ENCODE data around the gene PRPF39. TPM values are rescaled to one million over a fixed set of nuclear protein-coding genes. Genes with fewer than 3 reads are reported as not detected.
A peak's percentile ranks its signal among the peaks of the same experiment; 100 is the strongest.

PRPF39 gene
- total RNA-seq, 1 donor from 2014 or later: 16.4 TPM

- peak overlapping the region; percentile 15 for H3K4me3 ChIP-seq (ENCODE audit: low read depth, low read length)
- TF ChIP-seq, protein P1, sequence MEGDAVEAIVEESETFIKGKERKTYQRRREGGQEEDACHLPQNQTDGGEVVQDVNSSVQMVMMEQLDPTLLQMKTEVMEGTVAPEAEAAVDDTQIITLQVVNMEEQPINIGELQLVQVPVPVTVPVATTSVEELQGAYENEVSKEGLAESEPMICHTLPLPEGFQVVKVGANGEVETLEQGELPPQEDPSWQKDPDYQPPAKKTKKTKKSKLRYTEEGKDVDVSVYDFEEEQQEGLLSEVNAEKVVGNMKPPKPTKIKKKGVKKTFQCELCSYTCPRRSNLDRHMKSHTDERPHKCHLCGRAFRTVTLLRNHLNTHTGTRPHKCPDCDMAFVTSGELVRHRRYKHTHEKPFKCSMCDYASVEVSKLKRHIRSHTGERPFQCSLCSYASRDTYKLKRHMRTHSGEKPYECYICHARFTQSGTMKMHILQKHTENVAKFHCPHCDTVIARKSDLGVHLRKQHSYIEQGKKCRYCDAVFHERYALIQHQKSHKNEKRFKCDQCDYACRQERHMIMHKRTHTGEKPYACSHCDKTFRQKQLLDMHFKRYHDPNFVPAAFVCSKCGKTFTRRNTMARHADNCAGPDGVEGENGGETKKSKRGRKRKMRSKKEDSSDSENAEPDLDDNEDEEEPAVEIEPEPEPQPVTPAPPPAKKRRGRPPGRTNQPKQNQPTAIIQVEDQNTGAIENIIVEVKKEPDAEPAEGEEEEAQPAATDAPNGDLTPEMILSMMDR (conservative IDR thresholded peaks at IDR 0.05; ENCODE audit: low read depth, low read length): no peak
Measured at GRCh38 chr14:45082420-45082819, 1.5 kb upstream of the PRPF39 start.

GRCh38 chr14:45083617-45083975 is 320 bp upstream of the PRPF39 start:
- no peak for DNase-seq (ENCODE audit: low read depth)
- TF ChIP-seq, protein P1 (conservative IDR thresholded peaks at IDR 0.05; ENCODE audit: low read depth, low read length): no peak
- H3K4me3 ChIP-seq (ENCODE audit: low read depth, low read length): peak overlapping the region; percentile 82

More at GRCh38 chr14:45082420-45082819, 1.5 kb upstream of the PRPF39 start:
- no peak for DNase-seq (ENCODE audit: low read depth)

DNA sequence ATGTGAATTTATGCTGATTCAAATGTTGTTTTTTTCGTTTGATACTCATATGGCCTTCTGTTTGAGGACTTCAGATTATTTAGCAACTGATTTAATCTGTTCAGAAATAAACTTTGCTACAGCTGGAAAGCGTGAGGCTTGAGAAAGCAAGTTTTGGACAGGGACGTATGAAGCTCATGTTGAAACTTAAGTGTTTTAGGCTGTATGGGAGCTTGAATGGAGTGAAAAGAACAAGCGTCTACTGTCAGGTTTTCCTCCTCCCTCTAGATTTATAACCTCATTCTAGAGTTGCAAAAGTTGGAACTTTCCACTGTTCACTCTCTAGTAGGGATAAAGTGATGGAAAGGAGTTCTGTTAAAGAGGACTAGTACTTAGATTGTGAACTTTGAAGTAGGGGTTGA is 1.0 kb downstream of the PRPF39 start:
- TF ChIP-seq, protein P1 (conservative IDR thresholded peaks at IDR 0.05; ENCODE audit: low read depth, low read length): no peak
- peak overlapping the region; percentile 82 for H3K4me3 ChIP-seq (ENCODE audit: low read depth, low read length)
- DNase-seq (ENCODE audit: low read depth): no peak

GRCh38 chr14:45089813-45090212 is 5.9 kb downstream of the PRPF39 start:
- no peak overlapping the region for H3K4me3 ChIP-seq (ENCODE audit: low read depth, low read length)
- TF ChIP-seq, protein P1 (conservative IDR thresholded peaks at IDR 0.05; ENCODE audit: low read depth, low read length): no peak
- DNase-seq (ENCODE audit: low read depth): no peak

DNA sequence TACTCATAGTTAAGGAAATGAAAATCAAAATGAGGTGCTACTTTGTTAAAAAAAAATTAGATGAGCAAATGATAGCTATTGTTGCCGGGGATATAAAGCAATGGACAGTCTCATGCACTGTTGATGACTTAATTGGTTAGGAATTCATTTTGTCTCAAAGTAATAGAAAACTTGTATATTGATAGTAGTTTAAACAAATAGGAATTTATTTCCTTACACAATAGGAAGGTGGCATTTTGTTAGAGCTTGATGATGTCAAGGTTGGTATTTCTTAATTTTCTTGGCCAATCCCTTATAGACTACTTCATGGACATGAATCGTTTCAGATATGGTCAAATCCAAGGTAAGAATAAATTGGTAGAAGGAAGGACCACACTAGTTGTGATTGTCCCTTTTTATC is 7.8 kb downstream of the PRPF39 start:
- no peak overlapping the region for H3K4me3 ChIP-seq (ENCODE audit: low read depth, low read length)
- TF ChIP-seq, protein P1 (conservative IDR thresholded peaks at IDR 0.05; ENCODE audit: low read depth, low read length): no peak
- DNase-seq (ENCODE audit: low read depth): no peak

- no peak for DNase-seq (ENCODE audit: low read depth)
- TF ChIP-seq, protein P1 (conservative IDR thresholded peaks at IDR 0.05; ENCODE audit: low read depth, low read length): no peak
- no peak overlapping the region for H3K4me3 ChIP-seq (ENCODE audit: low read depth, low read length)
Measured at GRCh38 chr14:45094275-45094674, 10.4 kb downstream of the PRPF39 start.

DNA sequence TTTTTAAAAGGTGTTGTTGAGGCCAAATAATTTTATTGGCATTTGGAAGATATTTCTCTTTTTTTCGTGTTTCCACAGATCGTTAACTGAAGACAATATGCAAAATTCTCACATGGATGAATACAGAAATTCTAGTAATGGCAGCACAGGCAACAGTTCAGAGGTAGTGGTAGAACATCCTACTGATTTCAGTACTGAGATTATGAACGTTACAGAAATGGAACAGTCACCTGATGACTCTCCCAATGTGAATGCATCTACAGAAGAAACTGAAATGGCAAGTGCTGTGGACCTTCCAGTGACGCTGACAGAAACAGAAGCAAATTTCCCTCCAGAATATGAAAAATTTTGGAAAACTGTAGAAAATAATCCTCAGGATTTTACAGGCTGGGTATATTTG is 11.2 kb downstream of the PRPF39 start:
- TF ChIP-seq, protein P1 (conservative IDR thresholded peaks at IDR 0.05; ENCODE audit: low read depth, low read length): no peak
- DNase-seq (ENCODE audit: low read depth): no peak
- no peak overlapping the region for H3K4me3 ChIP-seq (ENCODE audit: low read depth, low read length)
